HepG2 (cell line): ENCODE measurements around the gene PRICKLE3. TPM values are rescaled to one million over a fixed set of nuclear protein-coding genes. Genes with fewer than 3 reads are reported as not detected.

ENCODE experiments used
- AGO1 ChIP-seq: fragments of 200-400 bp; formaldehyde crosslinking; IDR thresholded peaks from 2 replicates; pipeline ENCODE4 v1.6.1; 2017; ENCODE audit warnings: mild to moderate bottlenecking, low read depth, low read length, moderate library complexity; ENCODE audit not compliant: poor library complexity, severe bottlenecking
- ATF7-NPFF ChIP-seq: sonication (generic); formaldehyde crosslinking; IDR thresholded peaks from 2 replicates; pipeline ENCODE4 v1.8.1; 2023; ENCODE audit warnings: mild to moderate bottlenecking, low read depth, missing genetic modification reagents, moderate library complexity
- IRF2 ChIP-seq: IDR thresholded peaks from 2 replicates; pipeline ENCODE4 v1.6.1; 2018; ENCODE audit warnings: missing genetic modification reagents, missing compliant biosample characterization
- NR2F6 ChIP-seq, 2 experiments: IDR thresholded peaks; 2 replicates each; pipeline ENCODE4 v1.6.1; 2016; ENCODE audit warnings: antibody characterized with exemption in 1 of 2, mild to moderate bottlenecking in 1 of 2
- RAD21 ChIP-seq: fragments of 450-650 bp; formaldehyde crosslinking; IDR thresholded peaks from 2 replicates; pipeline ENCODE4 v1.5.0; 2020; ENCODE audit warnings: mild to moderate bottlenecking
- RCOR2 ChIP-seq: IDR thresholded peaks from 2 replicates; pipeline ENCODE4 v1.6.1; 2016; ENCODE audit warnings: missing biosample characterization, missing genetic modification reagents
- TBL1XR1 ChIP-seq: fragments of 150-350 bp; IDR thresholded peaks from 2 replicates; pipeline ENCODE4 v1.6.1; 2014; ENCODE audit warnings: borderline replicate concordance, low read length; ENCODE audit not compliant: partially characterized antibody
- ZBTB21 ChIP-seq: sonication (generic); formaldehyde crosslinking; IDR thresholded peaks from 2 replicates; pipeline ENCODE4 v1.4.0; 2020; ENCODE audit warnings: missing genetic modification reagents
- ZFP90 ChIP-seq: sonication (generic); formaldehyde crosslinking; IDR thresholded peaks from 2 replicates; pipeline ENCODE4 v1.8.0; 2022; ENCODE audit warnings: missing genetic modification reagents, mild to moderate bottlenecking, inconsistent platforms, borderline replicate concordance
- polyA plus RNA-seq, 8 experiments: library from polyadenylated mRNA; depleted of rRNA in 3 of 8; stranded (reverse) in 7 of 8; unstranded in 1 of 8; fragments of >200 nt; fragmentation: Illumina TruSeq in 4 of 8; extraction: Trizol in 4 of 8; gene quantifications; 2 replicates each; pipeline versions ENCODE4 v1.2.1 to v1.2.3, GENCODE V29; 2011 to 2016; ENCODE audit warnings: low read depth in 4 of 8, missing spikeins in 1 of 8, mixed read lengths in 1 of 8; ENCODE audit not compliant: insufficient read depth in 1 of 8
- total RNA-seq, 5 experiments: library from RNA; depleted of rRNA; stranded (reverse); fragments of >200 nt; fragmentation: Illumina TruSeq; extraction: Trizol; gene quantifications; 2 replicates each; pipeline ENCODE4 v1.2.3, GENCODE V29; 2016; ENCODE audit warnings: low read depth in 1 of 5
- TF ChIP-seq, protein P1 (sequence below): IDR thresholded peaks from 2 replicates; pipeline ENCODE4 v1.6.1; 2012; ENCODE audit warnings: low read length, improper control_type of control experiment
- TF ChIP-seq, protein P2 (sequence below): sonication (generic); formaldehyde crosslinking; IDR thresholded peaks from 2 replicates; pipeline ENCODE4 v1.5.0; 2020; ENCODE audit warnings: missing genetic modification reagents
- TF ChIP-seq, protein P3 (sequence below): sonication (generic); formaldehyde crosslinking; IDR thresholded peaks from 2 replicates; pipeline ENCODE4 v1.5.0; 2020; ENCODE audit warnings: mild to moderate bottlenecking, missing genetic modification reagents, borderline replicate concordance
- TF ChIP-seq, protein P4 (sequence below): sonication (generic); formaldehyde crosslinking; IDR thresholded peaks from 2 replicates; pipeline ENCODE4 v1.4.0; 2020; ENCODE audit warnings: missing genetic modification reagents, borderline replicate concordance
- TF ChIP-seq, protein P5 (sequence below): sonication (generic); formaldehyde crosslinking; IDR thresholded peaks from 2 replicates; pipeline ENCODE4 v1.8.0; 2022; ENCODE audit warnings: mild to moderate bottlenecking, missing genetic modification reagents

Gene PRICKLE3
- total and polyA plus RNA-seq, 2 of the 13 experiments (the other 11 are each of a cell fraction or from before 2014, with no cell fraction given) = 2.6 TPM

DNA sequence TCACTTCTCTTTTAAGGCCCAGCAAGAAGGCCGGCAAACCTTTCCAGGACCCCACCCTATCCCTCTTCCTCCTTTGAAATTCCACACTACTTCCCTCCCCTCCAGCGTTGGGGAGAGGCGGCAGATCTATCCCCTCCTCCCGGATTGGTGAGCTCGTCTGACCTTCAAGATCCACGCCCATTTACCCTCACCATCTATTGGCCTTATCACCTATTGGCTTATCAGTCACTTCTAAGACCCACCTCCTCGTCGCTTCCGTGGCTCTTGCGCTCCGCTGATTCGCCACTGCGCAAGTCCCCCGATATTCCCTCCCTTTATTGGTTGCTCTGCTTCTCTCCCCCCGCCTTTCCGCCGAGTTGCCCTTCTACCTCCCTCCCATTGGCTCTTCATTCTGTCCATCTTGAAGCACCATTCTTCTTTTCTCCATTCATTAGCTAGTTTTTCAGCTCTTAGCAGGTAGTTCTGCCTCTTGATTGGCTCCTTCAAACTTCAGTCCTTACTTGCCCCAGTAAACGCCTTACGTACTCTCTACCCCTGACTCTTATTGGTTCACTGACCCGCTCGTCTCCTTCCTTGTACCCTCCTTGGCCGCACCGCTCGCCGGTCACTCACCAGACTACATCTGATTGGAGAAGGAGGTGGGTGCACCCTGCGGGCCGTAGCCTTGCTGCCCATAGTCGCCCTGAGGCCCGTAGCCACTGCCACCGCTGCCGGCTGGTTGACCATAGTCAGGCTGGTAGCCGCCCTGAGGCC, 4.8 kb upstream of the PRICKLE3 start (continued):
- TF ChIP-seq, protein P1, sequence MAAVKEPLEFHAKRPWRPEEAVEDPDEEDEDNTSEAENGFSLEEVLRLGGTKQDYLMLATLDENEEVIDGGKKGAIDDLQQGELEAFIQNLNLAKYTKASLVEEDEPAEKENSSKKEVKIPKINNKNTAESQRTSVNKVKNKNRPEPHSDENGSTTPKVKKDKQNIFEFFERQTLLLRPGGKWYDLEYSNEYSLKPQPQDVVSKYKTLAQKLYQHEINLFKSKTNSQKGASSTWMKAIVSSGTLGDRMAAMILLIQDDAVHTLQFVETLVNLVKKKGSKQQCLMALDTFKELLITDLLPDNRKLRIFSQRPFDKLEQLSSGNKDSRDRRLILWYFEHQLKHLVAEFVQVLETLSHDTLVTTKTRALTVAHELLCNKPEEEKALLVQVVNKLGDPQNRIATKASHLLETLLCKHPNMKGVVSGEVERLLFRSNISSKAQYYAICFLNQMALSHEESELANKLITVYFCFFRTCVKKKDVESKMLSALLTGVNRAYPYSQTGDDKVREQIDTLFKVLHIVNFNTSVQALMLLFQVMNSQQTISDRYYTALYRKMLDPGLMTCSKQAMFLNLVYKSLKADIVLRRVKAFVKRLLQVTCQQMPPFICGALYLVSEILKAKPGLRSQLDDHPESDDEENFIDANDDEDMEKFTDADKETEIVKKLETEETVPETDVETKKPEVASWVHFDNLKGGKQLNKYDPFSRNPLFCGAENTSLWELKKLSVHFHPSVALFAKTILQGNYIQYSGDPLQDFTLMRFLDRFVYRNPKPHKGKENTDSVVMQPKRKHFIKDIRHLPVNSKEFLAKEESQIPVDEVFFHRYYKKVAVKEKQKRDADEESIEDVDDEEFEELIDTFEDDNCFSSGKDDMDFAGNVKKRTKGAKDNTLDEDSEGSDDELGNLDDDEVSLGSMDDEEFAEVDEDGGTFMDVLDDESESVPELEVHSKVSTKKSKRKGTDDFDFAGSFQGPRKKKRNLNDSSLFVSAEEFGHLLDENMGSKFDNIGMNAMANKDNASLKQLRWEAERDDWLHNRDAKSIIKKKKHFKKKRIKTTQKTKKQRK = peak; percentile 95
- TF ChIP-seq, protein P2, sequence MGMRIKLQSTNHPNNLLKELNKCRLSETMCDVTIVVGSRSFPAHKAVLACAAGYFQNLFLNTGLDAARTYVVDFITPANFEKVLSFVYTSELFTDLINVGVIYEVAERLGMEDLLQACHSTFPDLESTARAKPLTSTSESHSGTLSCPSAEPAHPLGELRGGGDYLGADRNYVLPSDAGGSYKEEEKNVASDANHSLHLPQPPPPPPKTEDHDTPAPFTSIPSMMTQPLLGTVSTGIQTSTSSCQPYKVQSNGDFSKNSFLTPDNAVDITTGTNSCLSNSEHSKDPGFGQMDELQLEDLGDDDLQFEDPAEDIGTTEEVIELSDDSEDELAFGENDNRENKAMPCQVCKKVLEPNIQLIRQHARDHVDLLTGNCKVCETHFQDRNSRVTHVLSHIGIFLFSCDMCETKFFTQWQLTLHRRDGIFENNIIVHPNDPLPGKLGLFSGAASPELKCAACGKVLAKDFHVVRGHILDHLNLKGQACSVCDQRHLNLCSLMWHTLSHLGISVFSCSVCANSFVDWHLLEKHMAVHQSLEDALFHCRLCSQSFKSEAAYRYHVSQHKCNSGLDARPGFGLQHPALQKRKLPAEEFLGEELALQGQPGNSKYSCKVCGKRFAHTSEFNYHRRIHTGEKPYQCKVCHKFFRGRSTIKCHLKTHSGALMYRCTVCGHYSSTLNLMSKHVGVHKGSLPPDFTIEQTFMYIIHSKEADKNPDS = no peak
- TF ChIP-seq NR2F6 (IDR thresholded peaks at IDR 0.05) = no peak
- TF ChIP-seq NR2F6 (CRISPR knock-in tag; IDR thresholded peaks at IDR 0.05) = no peak
- TF ChIP-seq RCOR2 (CRISPR knock-in tag) = no peak
- 0 out of 2 replicates have a peak, but pooled peaks have one; percentile 20 for TF ChIP-seq IRF2
- TF ChIP-seq, protein P3, sequence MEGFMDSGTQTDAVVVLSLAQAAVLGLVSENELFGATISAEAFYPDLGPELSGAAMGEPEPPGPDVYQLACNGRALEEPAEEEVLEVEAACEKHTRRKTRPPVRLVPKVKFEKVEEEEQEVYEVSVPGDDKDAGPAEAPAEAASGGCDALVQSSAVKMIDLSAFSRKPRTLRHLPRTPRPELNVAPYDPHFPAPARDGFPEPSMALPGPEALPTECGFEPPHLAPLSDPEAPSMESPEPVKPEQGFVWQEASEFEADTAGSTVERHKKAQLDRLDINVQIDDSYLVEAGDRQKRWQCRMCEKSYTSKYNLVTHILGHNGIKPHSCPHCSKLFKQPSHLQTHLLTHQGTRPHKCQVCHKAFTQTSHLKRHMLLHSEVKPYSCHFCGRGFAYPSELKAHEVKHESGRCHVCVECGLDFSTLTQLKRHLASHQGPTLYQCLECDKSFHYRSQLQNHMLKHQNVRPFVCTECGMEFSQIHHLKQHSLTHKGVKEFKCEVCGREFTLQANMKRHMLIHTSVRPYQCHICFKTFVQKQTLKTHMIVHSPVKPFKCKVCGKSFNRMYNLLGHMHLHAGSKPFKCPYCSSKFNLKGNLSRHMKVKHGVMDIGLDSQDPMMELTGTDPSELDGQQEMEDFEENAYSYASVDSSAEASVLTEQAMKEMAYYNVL (CRISPR knock-in tag) = no peak
- no peak for TF ChIP-seq ZBTB21 (CRISPR knock-in tag)
- TF ChIP-seq, protein P4, sequence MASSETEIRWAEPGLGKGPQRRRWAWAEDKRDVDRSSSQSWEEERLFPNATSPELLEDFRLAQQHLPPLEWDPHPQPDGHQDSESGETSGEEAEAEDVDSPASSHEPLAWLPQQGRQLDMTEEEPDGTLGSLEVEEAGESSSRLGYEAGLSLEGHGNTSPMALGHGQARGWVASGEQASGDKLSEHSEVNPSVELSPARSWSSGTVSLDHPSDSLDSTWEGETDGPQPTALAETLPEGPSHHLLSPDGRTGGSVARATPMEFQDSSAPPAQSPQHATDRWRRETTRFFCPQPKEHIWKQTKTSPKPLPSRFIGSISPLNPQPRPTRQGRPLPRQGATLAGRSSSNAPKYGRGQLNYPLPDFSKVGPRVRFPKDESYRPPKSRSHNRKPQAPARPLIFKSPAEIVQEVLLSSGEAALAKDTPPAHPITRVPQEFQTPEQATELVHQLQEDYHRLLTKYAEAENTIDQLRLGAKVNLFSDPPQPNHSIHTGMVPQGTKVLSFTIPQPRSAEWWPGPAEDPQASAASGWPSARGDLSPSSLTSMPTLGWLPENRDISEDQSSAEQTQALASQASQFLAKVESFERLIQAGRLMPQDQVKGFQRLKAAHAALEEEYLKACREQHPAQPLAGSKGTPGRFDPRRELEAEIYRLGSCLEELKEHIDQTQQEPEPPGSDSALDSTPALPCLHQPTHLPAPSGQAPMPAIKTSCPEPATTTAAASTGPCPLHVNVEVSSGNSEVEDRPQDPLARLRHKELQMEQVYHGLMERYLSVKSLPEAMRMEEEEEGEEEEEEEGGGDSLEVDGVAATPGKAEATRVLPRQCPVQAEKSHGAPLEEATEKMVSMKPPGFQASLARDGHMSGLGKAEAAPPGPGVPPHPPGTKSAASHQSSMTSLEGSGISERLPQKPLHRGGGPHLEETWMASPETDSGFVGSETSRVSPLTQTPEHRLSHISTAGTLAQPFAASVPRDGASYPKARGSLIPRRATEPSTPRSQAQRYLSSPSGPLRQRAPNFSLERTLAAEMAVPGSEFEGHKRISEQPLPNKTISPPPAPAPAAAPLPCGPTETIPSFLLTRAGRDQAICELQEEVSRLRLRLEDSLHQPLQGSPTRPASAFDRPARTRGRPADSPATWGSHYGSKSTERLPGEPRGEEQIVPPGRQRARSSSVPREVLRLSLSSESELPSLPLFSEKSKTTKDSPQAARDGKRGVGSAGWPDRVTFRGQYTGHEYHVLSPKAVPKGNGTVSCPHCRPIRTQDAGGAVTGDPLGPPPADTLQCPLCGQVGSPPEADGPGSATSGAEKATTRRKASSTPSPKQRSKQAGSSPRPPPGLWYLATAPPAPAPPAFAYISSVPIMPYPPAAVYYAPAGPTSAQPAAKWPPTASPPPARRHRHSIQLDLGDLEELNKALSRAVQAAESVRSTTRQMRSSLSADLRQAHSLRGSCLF (CRISPR knock-in tag) = no peak
- no peak for TF ChIP-seq RAD21 (CRISPR knock-in tag)
- TF ChIP-seq TBL1XR1 = no peak
- TF ChIP-seq ATF7-NPFF (CRISPR knock-in tag) = no peak
- no peak for TF ChIP-seq ZFP90 (CRISPR knock-in tag)
- no peak for TF ChIP-seq AGO1
- TF ChIP-seq, protein P5, sequence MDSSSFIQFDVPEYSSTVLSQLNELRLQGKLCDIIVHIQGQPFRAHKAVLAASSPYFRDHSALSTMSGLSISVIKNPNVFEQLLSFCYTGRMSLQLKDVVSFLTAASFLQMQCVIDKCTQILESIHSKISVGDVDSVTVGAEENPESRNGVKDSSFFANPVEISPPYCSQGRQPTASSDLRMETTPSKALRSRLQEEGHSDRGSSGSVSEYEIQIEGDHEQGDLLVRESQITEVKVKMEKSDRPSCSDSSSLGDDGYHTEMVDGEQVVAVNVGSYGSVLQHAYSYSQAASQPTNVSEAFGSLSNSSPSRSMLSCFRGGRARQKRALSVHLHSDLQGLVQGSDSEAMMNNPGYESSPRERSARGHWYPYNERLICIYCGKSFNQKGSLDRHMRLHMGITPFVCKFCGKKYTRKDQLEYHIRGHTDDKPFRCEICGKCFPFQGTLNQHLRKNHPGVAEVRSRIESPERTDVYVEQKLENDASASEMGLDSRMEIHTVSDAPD = no peak
